GM12878 (cell line): Measurements from ENCODE around the gene FAM133A. TPM values are rescaled to one million over a fixed set of nuclear protein-coding genes. Genes with fewer than 3 reads are reported as not detected.

Experiments
- ATAC-seq: fragments of 200-7000 bp; cut with Tn5 transposase; 3 replicates; pipeline ENCODE4 v1.9.1; 2020; ENCODE audit warnings: mild to moderate bottlenecking, moderate library complexity
- BruUV-seq: library from RNA; stranded (reverse); fragments of 400-500 nt; replicated peaks from 2 replicates; lab custom pipeline; 2021; lab: Mats Ljungman, UMichigan
- CTCF ChIA-PET: fragments of 300-600 bp; sonication (Branson Sonifier 250); formaldehyde crosslinking; extraction: SDS; loops from one replicate; lab custom pipeline; 2021; ENCODE audit warnings: inconsistent platforms; lab: Yijun Ruan, JAX
- POLR2A ChIA-PET: fragments of 350-600 bp; formaldehyde crosslinking; extraction: SDS; loops from one replicate; lab custom pipeline; 2021; ENCODE audit warnings: inconsistent platforms; lab: Charles Lee
- RAD21 ChIA-PET: fragments of 300-600 bp; sonication (Branson Sonifier 250); formaldehyde crosslinking; loops from one replicate; lab custom pipeline; 2023; ENCODE audit warnings: antibody characterized with exemption; ENCODE audit not compliant: unreplicated experiment; lab: Charles Lee
- SMC1A ChIA-PET: fragments of 300-600 bp; sonication (Branson Sonifier 250); formaldehyde crosslinking; loops from one replicate; lab custom pipeline; 2023; ENCODE audit not compliant: unreplicated experiment, uncharacterized antibody; lab: Charles Lee
- DNase-seq: peaks from one replicate; pipeline ENCODE4 v3.0.0-alpha.2; 2011; ENCODE audit warnings: low read depth, low spot score
- FAIRE-seq: peaks from 3 replicates; lab custom pipeline; 2011; peaks lifted over from hg19 to GRCh38; lab: Jason Lieb, UNC
- H2AFZ ChIP-seq: 2 replicates; pipeline ENCODE4 v1.6.0; 2011; ENCODE audit warnings: low read depth, low read length, control low read depth; ENCODE audit not compliant: control insufficient read depth
- H3K27ac ChIP-seq: 2 replicates; pipeline ENCODE4 v1.5.1; 2011; ENCODE audit warnings: control low read depth; ENCODE audit not compliant: control insufficient read depth, insufficient read depth
- H3K27me3 ChIP-seq, 2 experiments: replicated peaks in 1 of 2; 2 replicates each; pipeline versions ENCODE4 v1.6.0 to v1.6.1; 2011; ENCODE audit warnings: low read length in 1 of 2; ENCODE audit not compliant: control insufficient read depth in 2 of 2, insufficient read depth in 2 of 2
- H3K36me3 ChIP-seq, 2 experiments: 2 replicates each; pipeline ENCODE4 v1.5.1; 2011; ENCODE audit warnings: low read length in 1 of 2; ENCODE audit not compliant: control insufficient read depth in 2 of 2, insufficient read depth in 2 of 2
- H3K4me1 ChIP-seq: 2 replicates; pipeline ENCODE4 v1.6.1; 2011; ENCODE audit warnings: mild to moderate bottlenecking, low read length, moderate library complexity, mixed read lengths; ENCODE audit not compliant: control insufficient read depth, insufficient read depth
- H3K4me2 ChIP-seq: 2 replicates; pipeline ENCODE4 v1.6.0; 2011; ENCODE audit warnings: control low read depth; ENCODE audit not compliant: control insufficient read depth, insufficient read depth
- H3K4me3 ChIP-seq: fragments of 200-600 bp; sonication (generic); 2 replicates; pipeline ENCODE4 v1.5.1; 2016
- H3K79me2 ChIP-seq: 2 replicates; pipeline ENCODE4 v1.6.0; 2011; ENCODE audit warnings: low read length; ENCODE audit not compliant: control insufficient read depth, insufficient read depth
- H3K9ac ChIP-seq: 2 replicates; pipeline ENCODE4 v1.8.0; 2011; ENCODE audit warnings: low read length, control low read depth, mixed read lengths; ENCODE audit not compliant: control insufficient read depth, insufficient read depth
- H3K9me3 ChIP-seq: replicated peaks from 3 replicates; pipeline ENCODE4 v1.5.1; 2011; ENCODE audit warnings: mild to moderate bottlenecking, low read length; ENCODE audit not compliant: control insufficient read depth, insufficient read depth
- H4K20me1 ChIP-seq: 2 replicates; pipeline ENCODE4 v1.6.0; 2011; ENCODE audit not compliant: control insufficient read depth, insufficient read depth
- E4F1 ChIP-seq: fragments of 450-650 bp; IDR thresholded peaks from 2 replicates; pipeline ENCODE4 v1.6.1; 2018; ENCODE audit warnings: borderline replicate concordance, mild to moderate bottlenecking; ENCODE audit not compliant: partially characterized antibody
- GABPA ChIP-seq: IDR thresholded peaks from 2 replicates; pipeline ENCODE4 v1.6.1; 2014; ENCODE audit warnings: antibody characterized with exemption, low read depth, mild to moderate bottlenecking, inconsistent platforms
- PRDM15 ChIP-seq: fragments of 450-650 bp; formaldehyde crosslinking; IDR thresholded peaks from 2 replicates; pipeline ENCODE4 v1.4.0; 2020; ENCODE audit warnings: mild to moderate bottlenecking, moderate library complexity
- RBBP5 ChIP-seq: fragments of 200-600 bp; sonication (generic); conservative IDR thresholded peaks from 2 replicates; pipeline ENCODE4 v1.6.1; 2016
- WGBS: methylation state at CpG from one replicate; pipeline ENCODE4 v1.1.6; 2016; ENCODE audit warnings: low lambda C conversion rate; ENCODE audit not compliant: insufficient replicate concordance, insufficient coverage; ENCODE audit errors: missing lambda C conversion rate; 5-methylcytosine and 5-hydroxymethylcytosine counted together
- in situ Hi-C: fragments of 300-500 bp; cut with MboI; formaldehyde crosslinking; loops from 9 replicates; pipeline ENCODE4 v1.14.3; 2018; ENCODE audit warnings: mixed read lengths
- intact Hi-C: fragments of 100-400 bp; cut with micrococcal nuclease; formaldehyde crosslinking; loops from one replicate; pipeline ENCODE4 v1.14.2; 2022; ENCODE audit not compliant: unreplicated experiment
- polyA plus RNA-seq, 11 experiments: library from polyadenylated mRNA; depleted of rRNA in 4 of 11; unstranded in 6 of 11; stranded (reverse) in 5 of 11; fragments of >200 nt; fragmentation: Nextera tagmentation in 4 of 11; fragmentation: Illumina TruSeq in 1 of 11; extraction: Ambion mirVana in 4 of 11; extraction: Trizol in 1 of 11; gene quantifications; 1 replicate in 1 of 11; 2 replicates in 10 of 11; pipeline versions ENCODE4 v1.2.1 to v1.2.3, GENCODE V29; 2011 to 2016; ENCODE audit warnings: inconsistent platforms in 2 of 11, missing spikeins in 2 of 11, low read depth in 1 of 11
- total RNA-seq, 4 experiments: library from RNA; depleted of rRNA in 3 of 4; stranded (reverse); fragments of >200 nt in 3 of 4; fragmentation: Illumina TruSeq in 1 of 4; extraction: Trizol in 1 of 4; gene quantifications; 2 replicates each; pipeline versions ENCODE4 v1.2.1 to v1.2.3, GENCODE V29; 2013 to 2021

FAM133A gene
- total and polyA plus RNA-seq, 10 of the 15 experiments (the other 5 are each of a cell fraction or from before 2014, with no cell fraction given): 0.81 TPM; not detected in 9

- Histone ChIP-seq H3K27me3 (no peaks in the 10 kb centered on the region), H3K9ac (no peak overlapping the region), H3K36me3 (no peaks in the 10 kb centered on the region), H3K79me2 (no peaks in the 10 kb centered on the region)
- intact Hi-C loops: no loop called here
- WGBS: 27% methylated on average over 5 of the region's 5 CpGs
- ChIA-PET RAD21 (no interaction called here), POLR2A (no interaction called here), SMC1A (no interaction called here)
- no TSS peak for BruUV-seq
- ATAC-seq: no peak
- TF ChIP-seq GABPA: no peak
- TF ChIP-seq PRDM15 (CRISPR knock-in tag): no peak
- TF ChIP-seq RBBP5: no peak
- TF ChIP-seq E4F1: no peak
- TF ChIP-seq, all 136 proteins: peak for 0
- FAIRE-seq (no peak), DNase-seq (no peak)
- Histone ChIP-seq H3K4me1 (no peaks in the 10 kb centered on the region), H3K4me3 (no peak overlapping the region), H3K4me2 (no peak overlapping the region), H3K27ac (no peak overlapping the region), H4K20me1 (no peaks in the 10 kb centered on the region), H3K9me3 (no peaks in the 10 kb centered on the region), H2AFZ (no peak overlapping the region)
- CTCF ChIA-PET: no interaction called here
- in situ Hi-C loops: no loop called here
Observed at GRCh38 chrX:93760163-93760562, 86.2 kb downstream of the FAM133A start.

Other genes starting within 250 kb of the FAM133A start
- not detected in 2 replicates for gene NAP1L3, start 628 bp upstream of the FAM133A start, total RNA-seq (2014; rRNA removed)
- not detected in 2 replicates for gene NAP1L3, start 628 bp upstream of the FAM133A start, total RNA-seq (2014; rRNA removed; fragmentation: Illumina TruSeq; extraction: Trizol)
- gene NAP1L3, start 628 bp upstream of the FAM133A start, total RNA-seq (2021): not detected in 2 replicates
- 0.04 TPM in 1 of 2 replicates, not detected in the other for gene NAP1L3, start 628 bp upstream of the FAM133A start, polyA plus RNA-seq (2011; rRNA removed)
- gene NAP1L3, start 628 bp upstream of the FAM133A start, polyA plus RNA-seq (2014; fragmentation: Illumina TruSeq; extraction: Trizol): not detected in 2 replicates
- gene NAP1L3, start 628 bp upstream of the FAM133A start, polyA plus RNA-seq (2014; fragmentation: Nextera tagmentation; extraction: Ambion mirVana): not detected
- gene NAP1L3, start 628 bp upstream of the FAM133A start, polyA plus RNA-seq (2014; rRNA removed): 0.04 TPM in 1 of 2 replicates, not detected in the other
- under 1 TPM; 0.06 to 0.12 TPM for gene NAP1L3, start 628 bp upstream of the FAM133A start, polyA plus RNA-seq (2016; fragmentation: Nextera tagmentation; extraction: Ambion mirVana)